ENCODE results near the gene DIPK1A.

- no peak for TF ChIP-seq CTCF (tag by site-specific recombination; IDR thresholded peaks at IDR 0.05)
- TF ChIP-seq ZNF580 (tag by site-specific recombination; IDR thresholded peaks at IDR 0.05) = no peak
- no peak for TF ChIP-seq ZNF558 (tag by site-specific recombination; IDR thresholded peaks at IDR 0.05)
- no peak for TF ChIP-seq ZNF148 (tag by site-specific recombination; IDR thresholded peaks at IDR 0.05; ENCODE audit: borderline replicate concordance)
- no peak for TF ChIP-seq ZNF707 (tag by site-specific recombination; IDR thresholded peaks at IDR 0.05)
- no peak for TF ChIP-seq ZNF133 (tag by site-specific recombination; IDR thresholded peaks at IDR 0.05)
- TF ChIP-seq ZBTB49 (tag by site-specific recombination; IDR thresholded peaks at IDR 0.05; ENCODE audit: low read depth) = no peak
- TF ChIP-seq ZBTB10 (tag by site-specific recombination; IDR thresholded peaks at IDR 0.05) = no peak
- TF ChIP-seq REST (tag by site-specific recombination; IDR thresholded peaks at IDR 0.05) = no peak
Measured at GRCh38 chr1:93004566-93005251, 43.4 kb upstream of the DIPK1A start.

Data from HEK293 (cell line).